Measurements from ENCODE around the gene NMRAL1.

The NMRAL1 gene

DNA sequence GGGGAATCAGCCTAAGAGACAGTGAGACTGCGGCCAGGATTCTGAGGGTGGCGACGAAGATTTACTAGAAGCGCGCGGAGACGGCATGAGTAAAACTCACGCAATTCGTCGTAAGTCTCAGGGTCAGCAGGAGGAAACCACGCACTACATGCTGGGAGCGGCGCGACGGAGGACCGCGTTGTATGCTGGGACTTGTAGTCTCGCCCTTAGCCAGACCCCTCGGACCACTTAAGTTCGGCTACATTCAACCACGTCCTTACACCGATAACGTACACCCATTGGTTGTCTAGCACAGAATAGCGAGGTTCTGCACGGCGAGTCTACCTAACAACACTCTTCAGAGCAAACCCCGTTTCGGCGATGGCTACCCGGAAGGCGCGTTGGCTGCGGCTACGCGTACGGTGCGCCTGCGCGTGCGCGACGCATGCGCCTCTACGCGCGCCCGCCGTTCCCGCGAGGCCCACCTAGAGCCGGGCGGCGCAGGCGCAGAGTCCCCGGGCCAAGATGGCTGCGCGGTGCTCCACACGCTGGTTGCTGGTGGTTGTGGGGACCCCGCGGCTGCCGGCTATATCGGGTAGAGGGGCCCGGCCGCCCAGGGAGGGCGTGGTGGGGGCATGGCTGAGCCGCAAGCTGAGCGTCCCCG lies 48.9 kb downstream of the NMRAL1 start, which contains the start of gene DNAJA3:
TSS of gene DNAJA3 (plus strand) at position 491 of the 643 bp plus-strand sequence. CDS start at position 505, 14 bp downstream.
- Histone ChIP-seq H3K27ac (peak within 1 kb of the TSS; percentile 94), H3K4me3 (ENCODE audit: low read depth in 1 of 2, low read length in 1 of 2) (peak within 1 kb of the TSS; percentile 90 to 100), H3K36me3 (no peaks in the 10 kb centered on the region), H3K27me3 (no peaks in the 10 kb centered on the region), H3K4me1 (ENCODE audit: control insufficient read depth in 1 of 2, insufficient read depth in 1 of 2, low read depth in 1 of 2, low read length in 1 of 2) (peaks cover 16 to 19% of the 10 kb centered on the region in 2 experiments), H3K9me3 (no peaks in the 10 kb centered on the region)
- peak; percentile 56 for TF ChIP-seq CTCF (IDR thresholded peaks at IDR 0.05)

GRCh38 chr16:4420505-4421105 lies 53.8 kb downstream of the NMRAL1 start:
- Histone ChIP-seq H3K4me1 (ENCODE audit: control insufficient read depth in 1 of 2, insufficient read depth in 1 of 2, low read depth in 1 of 2, low read length in 1 of 2) (peaks cover 12 to 14% of the 10 kb centered on the region in 2 experiments), H3K36me3 (no peaks in the 10 kb centered on the region), H3K27me3 (no peaks in the 10 kb centered on the region), H3K9me3 (no peaks in the 10 kb centered on the region), H3K4me3 (ENCODE audit: low read depth in 1 of 2, low read length in 1 of 2) (no peak overlapping the region), H3K27ac (peak overlapping the region; percentile 52)
- TF ChIP-seq CTCF (IDR thresholded peaks at IDR 0.05): no peak

- no peak for TF ChIP-seq CTCF (IDR thresholded peaks at IDR 0.05)
- H3K4me3 ChIP-seq (ENCODE audit: low read depth in 1 of 2, low read length in 1 of 2): no peak overlapping the region
- H3K36me3 ChIP-seq: no peaks in the 10 kb centered on the region
- H3K4me1 ChIP-seq (ENCODE audit: control insufficient read depth in 1 of 2, insufficient read depth in 1 of 2, low read depth in 1 of 2, low read length in 1 of 2): peaks cover 15 to 17% of the 10 kb centered on the region in 2 experiments
- H3K27ac ChIP-seq: no peak overlapping the region
- H3K27me3 ChIP-seq: no peaks in the 10 kb centered on the region
- H3K9me3 ChIP-seq: no peaks in the 10 kb centered on the region
Observed at GRCh38 chr16:4419402-4419959, 54.9 kb downstream of the NMRAL1 start.

GRCh38 chr16:4416200-4417032 lies 58.0 kb downstream of the NMRAL1 start, which contains the start of gene CORO7:
Gene CORO7 (minus strand): TSS chr16:4416596. CDS start chr16:4416518, 78 bp downstream.
- H3K9me3 ChIP-seq: no peaks in the 10 kb centered on the region
- H3K4me3 ChIP-seq (ENCODE audit: low read depth in 1 of 2, low read length in 1 of 2): peak within 1 kb of the TSS; percentile 92 to 99
- H3K36me3 ChIP-seq: peaks cover 26% of the 10 kb centered on the region
- peak; percentile 65 for TF ChIP-seq CTCF (IDR thresholded peaks at IDR 0.05)
- H3K4me1 ChIP-seq (ENCODE audit: control insufficient read depth in 1 of 2, insufficient read depth in 1 of 2, low read depth in 1 of 2, low read length in 1 of 2): peaks cover 27% of the 10 kb centered on the region in 2 experiments
- H3K27me3 ChIP-seq: no peaks in the 10 kb centered on the region
- H3K27ac ChIP-seq: peak within 1 kb of the TSS; percentile 99

GRCh38 chr16:4415538-4416199 lies 58.8 kb downstream of the NMRAL1 start:
- Histone ChIP-seq H3K27me3 (no peaks in the 10 kb centered on the region), H3K9me3 (no peaks in the 10 kb centered on the region), H3K4me1 (ENCODE audit: control insufficient read depth in 1 of 2, insufficient read depth in 1 of 2, low read depth in 1 of 2, low read length in 1 of 2) (peaks cover 27% of the 10 kb centered on the region in 2 experiments), H3K36me3 (peaks cover 34% of the 10 kb centered on the region), H3K4me3 (ENCODE audit: low read depth in 1 of 2, low read length in 1 of 2) (peak overlapping the region; percentile 92 to 99), H3K27ac (peak overlapping the region; percentile 99)
- peak; percentile 59 for TF ChIP-seq CTCF (IDR thresholded peaks at IDR 0.05)
